Naive B cell (primary cell): ENCODE data around the gene LSM3. TPM values are rescaled to one million over a fixed set of nuclear protein-coding genes. Genes with fewer than 3 reads are reported as not detected.

Experiments
- ATAC-seq, 2 donors: fragments of 150-1000 bp; cut with Tn5 transposase; 2 replicates each; pipeline ENCODE4 v1.10.0; 2021; ENCODE audit warnings: low read depth in 2 of 2, mild to moderate bottlenecking in 2 of 2, moderate library complexity in 2 of 2
- DNase-seq: peaks from one replicate; pipeline ENCODE4 v3.0.0; 2022
- H3K27ac Mint-ChIP-seq, 6 donors: one replicate each; pipeline ENCODE4 v1.8.0; 2020 to 2022; ENCODE audit warnings: mild to moderate bottlenecking in 6 of 6, mixed read lengths in 6 of 6, moderate library complexity in 5 of 6, inconsistent platforms in 2 of 6
- H3K27me3 Mint-ChIP-seq, 3 donors: one replicate each; pipeline ENCODE4 v1.8.0; 2021 to 2022; ENCODE audit warnings: mixed read lengths in 3 of 3, mild to moderate bottlenecking in 1 of 3
- H3K36me3 Mint-ChIP-seq, 2 donors: one replicate each; pipeline ENCODE4 v1.8.0; 2020 to 2022; ENCODE audit warnings: mixed read lengths in 2 of 2, inconsistent platforms in 1 of 2, mild to moderate bottlenecking in 1 of 2
- H3K4me1 Mint-ChIP-seq, 3 donors: one replicate each; pipeline ENCODE4 v1.8.0; 2020 to 2022; ENCODE audit warnings: mixed read lengths in 3 of 3, inconsistent platforms in 1 of 3, mild to moderate bottlenecking in 1 of 3, moderate library complexity in 1 of 3
- H3K4me3 Mint-ChIP-seq, 8 donors: one replicate each; pipeline ENCODE4 v1.8.0; 2020 to 2022; ENCODE audit warnings: mild to moderate bottlenecking in 8 of 8, mixed read lengths in 8 of 8, moderate library complexity in 8 of 8, inconsistent platforms in 2 of 8
- H3K9me3 Mint-ChIP-seq, 7 donors: one replicate each; pipeline ENCODE4 v1.8.0; 2020 to 2022; ENCODE audit warnings: mixed read lengths in 7 of 7, mild to moderate bottlenecking in 5 of 7, inconsistent platforms in 2 of 7, moderate library complexity in 1 of 7
- polyA plus RNA-seq, 6 donors: library from polyadenylated mRNA; unstranded; fragments of 300-500 nt; fragmentation: Illumina TruSeq; gene quantifications; one replicate each; pipeline ENCODE4 v1.2.3, GENCODE V29; 2021; ENCODE audit warnings: low read depth in 6 of 6

The LSM3 gene
- polyA plus RNA-seq, 6 donors from 2014 or later = 23.5 to 41.6 (median 31.2) TPM

DNA sequence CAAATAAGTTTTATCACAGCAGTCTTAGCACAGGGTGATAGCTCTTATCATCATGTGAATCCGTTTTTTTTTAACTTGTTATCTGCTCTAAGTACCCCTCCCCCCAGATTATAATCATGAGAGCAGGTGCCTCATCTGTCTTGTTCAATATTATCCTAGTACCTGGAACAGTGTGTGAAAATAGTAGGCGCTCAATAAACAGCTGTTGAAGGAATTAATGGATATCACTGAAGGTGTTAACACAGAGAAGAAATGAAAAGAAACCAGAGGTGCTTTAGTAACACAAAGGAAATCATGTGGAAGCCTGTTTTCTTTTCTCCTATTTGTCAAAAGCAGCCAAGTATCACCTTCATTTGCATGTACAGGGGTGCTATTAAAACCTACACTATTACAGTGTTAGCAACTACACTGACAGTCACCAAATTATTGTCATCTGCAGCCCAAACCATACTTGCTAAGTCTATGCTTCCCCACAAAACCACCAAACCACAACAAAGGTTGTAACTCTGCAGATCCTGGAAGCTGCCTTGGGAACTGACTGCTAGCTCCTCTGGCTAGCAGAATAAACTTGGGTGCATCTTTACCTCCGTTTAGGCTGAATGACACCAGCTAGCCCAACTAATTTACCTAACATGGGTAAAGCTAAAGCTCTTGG is 3.1 kb upstream of the LSM3 start:
- peak; percentile 9 for DNase-seq
- peaks cover 52 to 61% (median 59%) of the 10 kb centered on the region in 3 donors for H3K4me1 Mint-ChIP-seq
- H3K36me3 Mint-ChIP-seq = peaks cover 21 to 27% of the 10 kb centered on the region in 2 donors
- peaks cover 0 to 2% (median 0%) of the 10 kb centered on the region in 7 donors for H3K9me3 Mint-ChIP-seq
- peak overlapping the region; percentile 79 to 93 (median 90) for H3K27ac Mint-ChIP-seq
- H3K27me3 Mint-ChIP-seq = no peaks in the 10 kb centered on the region
- peak in 1 of 2 donors; percentile 5 for ATAC-seq
- peak overlapping the region in 7 of 8 donors; percentile 18 to 80 (median 69) for H3K4me3 Mint-ChIP-seq

DNA sequence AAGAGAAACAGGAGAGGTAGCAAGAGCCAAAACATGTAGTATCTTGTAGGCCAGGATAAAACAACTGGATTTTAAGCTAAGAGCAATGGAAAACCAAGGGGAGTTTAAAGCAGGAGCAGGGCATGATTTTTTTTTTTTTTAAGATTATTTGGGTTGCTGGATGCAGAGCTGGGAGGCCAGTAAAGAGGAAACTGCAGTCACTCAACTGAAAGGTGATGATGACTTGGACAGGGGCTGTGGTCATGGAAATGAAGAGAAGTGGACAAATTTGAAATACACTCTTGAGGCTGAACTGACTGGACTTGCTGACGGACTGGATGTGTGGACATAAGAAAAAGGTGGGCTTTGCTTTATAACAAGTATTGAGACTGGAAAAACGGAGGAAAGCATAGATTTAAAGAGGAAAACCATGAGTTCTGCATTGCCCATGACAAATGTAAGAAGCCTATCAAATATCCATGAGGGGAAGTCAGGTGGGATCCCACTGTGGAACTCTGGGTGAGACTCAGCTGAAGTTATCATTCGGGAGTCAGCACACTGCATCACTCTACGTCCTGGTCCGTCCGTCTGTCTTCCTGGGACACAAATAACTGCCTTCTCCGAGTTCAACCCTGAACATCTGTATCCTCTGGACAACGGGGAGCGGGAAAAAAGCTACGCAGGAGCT is 904 bp upstream of the LSM3 start:
- peak; percentile 4 for DNase-seq

DNA sequence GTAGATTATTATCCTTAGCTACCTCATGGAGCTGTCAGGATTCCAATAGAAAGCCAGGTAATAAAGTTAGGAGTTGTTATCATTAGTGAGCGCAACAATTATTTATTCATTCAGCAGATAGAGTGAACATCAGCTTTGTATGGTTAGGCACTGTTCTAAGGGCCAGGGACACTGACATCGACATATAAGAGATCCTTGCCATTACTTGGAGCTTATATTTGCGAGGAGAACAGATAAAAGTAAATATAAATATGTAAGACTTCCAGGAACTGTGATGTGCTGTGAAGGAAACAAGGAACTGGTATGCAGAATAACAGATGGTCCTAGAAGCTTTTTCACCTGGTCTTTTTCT is 473 bp downstream of the LSM3 start:
- peak overlapping the region; percentile 98 to 100 (median 100) for H3K27ac Mint-ChIP-seq
- H3K27me3 Mint-ChIP-seq = no peaks in the 10 kb centered on the region
- DNase-seq (no peak), ATAC-seq (no peak)
- H3K4me1 Mint-ChIP-seq = peaks cover 46 to 54% (median 51%) of the 10 kb centered on the region in 3 donors
- H3K9me3 Mint-ChIP-seq = peaks cover 0 to 2% (median 0%) of the 10 kb centered on the region in 7 donors
- H3K36me3 Mint-ChIP-seq = peaks cover 0 to 11% of the 10 kb centered on the region in 2 donors
- H3K4me3 Mint-ChIP-seq = peak overlapping the region; percentile 93 to 99 (median 99)

More for the DNA sequence above, 904 bp upstream of the LSM3 start:
- peak overlapping the region; percentile 98 to 100 (median 100) for H3K27ac Mint-ChIP-seq
- H3K4me3 Mint-ChIP-seq = peak overlapping the region; percentile 93 to 99 (median 99)
- peaks cover 0 to 15% of the 10 kb centered on the region in 2 donors for H3K36me3 Mint-ChIP-seq
- H3K27me3 Mint-ChIP-seq = no peaks in the 10 kb centered on the region
- peak; percentile 1 to 3 for ATAC-seq
- peaks cover 0 to 2% (median 0%) of the 10 kb centered on the region in 7 donors for H3K9me3 Mint-ChIP-seq
- H3K4me1 Mint-ChIP-seq = peaks cover 51 to 60% (median 52%) of the 10 kb centered on the region in 3 donors

DNA sequence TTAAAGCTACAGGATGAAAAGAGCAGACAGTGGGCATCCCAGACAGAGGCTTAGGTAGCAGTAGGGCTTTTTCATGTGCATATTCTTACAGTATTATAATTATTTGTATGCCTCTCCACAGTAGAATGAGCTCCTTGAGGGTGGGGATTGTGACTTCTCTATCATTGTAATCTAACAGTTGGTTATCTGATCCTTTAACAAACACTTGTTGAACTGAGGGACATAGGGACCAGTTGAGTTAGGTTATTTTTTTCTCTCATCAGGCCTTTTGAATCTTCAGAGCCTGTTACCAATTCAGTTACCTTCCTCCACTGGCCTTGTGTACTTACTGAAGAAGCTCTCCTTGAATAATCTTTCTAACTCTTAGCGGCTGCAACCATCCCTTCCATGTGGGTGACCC is 1.2 kb downstream of the LSM3 start:
- DNase-seq = no peak
- Mint-ChIP-seq H3K27me3 (no peaks in the 10 kb centered on the region), H3K9me3 (peaks cover 0 to 2% (median 0%) of the 10 kb centered on the region in 7 donors), H3K4me1 (peaks cover 45 to 51% (median 49%) of the 10 kb centered on the region in 3 donors), H3K4me3 (peak overlapping the region in 7 of 8 donors; percentile 93 to 99 (median 99)), H3K36me3 (peaks cover 0 to 11% of the 10 kb centered on the region in 2 donors), H3K27ac (peak overlapping the region; percentile 71 to 100 (median 100))
- no peak for ATAC-seq

DNA sequence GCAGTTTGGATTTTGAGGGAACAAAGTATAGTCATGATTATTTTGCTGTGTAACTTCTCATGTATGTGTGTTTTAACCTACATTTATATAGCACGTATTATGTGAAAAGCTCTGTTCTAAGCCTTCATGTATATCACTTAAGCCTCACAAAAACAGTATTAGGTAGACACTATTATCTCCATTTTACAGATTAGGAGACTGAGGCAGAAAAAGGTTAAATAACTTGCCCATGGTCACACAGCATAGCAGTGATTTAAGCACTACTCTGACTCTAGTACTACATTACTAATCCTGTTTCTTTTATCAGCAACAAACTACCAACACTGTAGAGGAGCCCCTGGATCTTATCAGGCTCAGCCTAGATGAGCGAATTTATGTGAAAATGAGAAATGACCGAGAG is 2.6 kb downstream of the LSM3 start:
- DNase-seq (no peak), ATAC-seq (no peak)
- peak overlapping the region in 1 of 6 donors; percentile 38 for H3K27ac Mint-ChIP-seq
- H3K27me3 Mint-ChIP-seq = no peaks in the 10 kb centered on the region
- peaks cover 0 to 11% of the 10 kb centered on the region in 2 donors for H3K36me3 Mint-ChIP-seq
- peak overlapping the region in 2 of 8 donors; percentile 6 to 18 for H3K4me3 Mint-ChIP-seq
- peaks cover 0 to 2% (median 0%) of the 10 kb centered on the region in 7 donors for H3K9me3 Mint-ChIP-seq
- H3K4me1 Mint-ChIP-seq = peaks cover 32 to 37% (median 35%) of the 10 kb centered on the region in 3 donors

DNA sequence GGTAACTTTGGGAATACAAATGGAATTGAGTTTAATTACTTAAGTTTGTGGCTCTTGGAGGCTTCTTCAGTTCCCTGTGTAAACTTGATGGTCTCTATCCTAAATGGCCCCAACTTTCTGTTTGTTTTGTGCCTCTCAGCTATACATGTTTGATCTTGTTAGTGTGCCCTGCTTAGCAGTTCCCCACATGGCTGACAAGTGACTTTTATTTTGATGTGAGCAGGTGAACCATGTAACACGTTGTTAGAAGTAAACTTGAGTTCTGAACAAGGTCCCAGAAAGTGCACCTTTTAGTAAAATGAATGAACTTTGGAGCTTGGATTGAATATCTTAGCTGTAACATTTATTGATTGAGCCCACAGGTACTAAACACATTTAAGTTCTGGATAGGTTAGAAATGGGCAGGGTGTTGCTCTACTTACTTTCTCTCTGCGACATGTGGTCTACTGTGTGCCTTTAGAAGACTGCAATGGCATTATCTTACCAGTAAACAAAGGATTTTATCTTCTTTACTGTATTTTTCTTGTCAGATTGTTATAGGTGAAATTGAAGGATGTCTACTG is 4.5 kb downstream of the LSM3 start:
- no peak for ATAC-seq
- H3K4me1 Mint-ChIP-seq = peaks cover 20 to 31% (median 30%) of the 10 kb centered on the region in 3 donors
- H3K27ac Mint-ChIP-seq = peak overlapping the region in 1 of 6 donors; percentile 6

DNA sequence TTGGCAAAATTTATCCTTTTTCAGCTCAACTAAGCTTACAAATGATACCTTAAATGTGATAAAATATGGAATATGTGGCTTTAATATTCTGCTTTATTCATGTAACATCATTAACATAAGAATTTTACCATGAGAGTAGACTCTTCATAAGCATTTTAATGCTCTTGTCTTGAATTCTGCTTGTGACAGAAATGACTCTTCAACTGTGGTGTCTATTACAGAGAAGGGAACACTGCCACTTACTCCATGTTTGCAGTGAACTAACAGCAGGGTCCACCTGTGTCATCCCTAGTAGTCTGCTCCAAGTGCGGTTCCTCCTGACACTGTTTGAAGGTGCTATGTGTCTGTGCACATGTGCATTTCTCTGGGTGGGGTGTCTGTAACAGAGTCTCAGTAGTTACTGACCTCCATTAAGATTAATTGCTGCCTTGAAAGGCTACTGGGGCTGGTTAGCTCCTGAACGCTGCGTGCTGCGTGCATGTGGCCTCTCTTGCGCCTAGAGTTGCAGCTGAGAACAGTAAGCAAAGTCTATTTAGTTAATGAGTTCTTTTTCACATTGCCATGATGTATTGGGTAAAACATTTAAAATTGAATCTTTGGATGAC is 8.3 kb downstream of the LSM3 start:
- Mint-ChIP-seq H3K4me1 (peaks cover 35 to 50% (median 37%) of the 10 kb centered on the region in 3 donors), H3K36me3 (peaks cover 16 to 31% of the 10 kb centered on the region in 2 donors)
- no peak for DNase-seq

More for the DNA sequence above, 4.5 kb downstream of the LSM3 start:
- no peak for DNase-seq
- Mint-ChIP-seq H3K9me3 (peaks cover 0 to 2% (median 0%) of the 10 kb centered on the region in 7 donors), H3K4me3 (no peak overlapping the region), H3K27me3 (no peaks in the 10 kb centered on the region), H3K36me3 (peaks cover 11% of the 10 kb centered on the region in 2 donors)

DNA sequence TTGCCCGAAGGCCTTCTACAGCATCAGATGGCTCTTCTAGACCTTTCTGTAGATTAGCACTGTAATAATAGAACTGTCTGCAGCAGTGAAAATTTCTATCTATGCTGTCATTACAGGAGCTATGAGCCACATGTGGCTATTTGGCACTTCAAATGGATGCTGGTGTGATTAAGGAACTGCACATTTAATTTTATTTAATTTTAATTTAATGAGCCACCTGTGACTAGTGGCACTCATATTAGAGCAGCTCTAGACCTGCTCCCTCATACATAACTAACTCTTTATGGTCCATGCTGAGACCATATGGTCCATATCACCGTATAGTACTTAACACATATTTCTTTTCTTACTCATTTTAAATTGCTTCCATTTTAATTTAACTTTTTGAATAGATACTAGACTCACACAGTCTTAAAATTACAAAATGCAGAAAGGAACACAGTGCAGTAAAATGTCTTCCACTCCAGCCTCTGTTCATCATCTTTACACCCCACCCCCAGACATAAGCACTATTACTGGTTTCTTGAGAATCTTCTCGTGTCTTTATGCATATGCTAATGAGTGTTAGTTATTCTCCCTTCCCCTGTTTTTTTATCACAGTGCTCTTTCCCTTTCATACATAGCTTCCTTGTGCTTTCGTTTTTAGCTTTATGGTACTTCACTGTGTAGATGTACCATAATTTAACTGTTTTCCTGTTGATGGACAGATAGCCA is 9.6 kb downstream of the LSM3 start:
- peaks cover 16 to 31% of the 10 kb centered on the region in 2 donors for H3K36me3 Mint-ChIP-seq
- H3K4me3 Mint-ChIP-seq = no peak overlapping the region

More for the DNA sequence above, 8.3 kb downstream of the LSM3 start:
- ATAC-seq = no peak
- peaks cover 0 to 6% (median 0%) of the 10 kb centered on the region in 7 donors for H3K9me3 Mint-ChIP-seq
- H3K4me3 Mint-ChIP-seq = no peak overlapping the region
- no peaks in the 10 kb centered on the region for H3K27me3 Mint-ChIP-seq
- peak overlapping the region in 1 of 6 donors; percentile 48 for H3K27ac Mint-ChIP-seq

DNA sequence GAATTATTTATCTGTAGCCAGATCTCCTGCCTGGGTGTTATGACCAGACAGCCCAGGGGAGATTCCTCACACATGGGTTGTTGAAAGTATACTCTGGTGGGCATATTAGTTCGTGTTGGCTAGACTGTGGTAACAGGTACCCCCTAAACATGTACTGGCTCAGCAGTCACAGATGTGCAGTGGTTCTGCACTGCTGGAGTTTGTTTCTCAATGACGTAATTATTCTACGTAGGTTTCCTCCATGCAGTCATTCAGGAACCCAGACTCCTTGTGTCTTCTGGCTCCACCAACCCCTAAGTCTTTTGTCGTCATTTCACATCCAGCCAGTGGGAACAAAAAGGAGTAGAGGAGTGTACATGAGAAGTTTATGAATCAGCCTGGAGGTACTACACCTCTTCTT is 16.2 kb downstream of the LSM3 start:
- no peak for DNase-seq
- H3K27me3 Mint-ChIP-seq = no peaks in the 10 kb centered on the region
- H3K4me3 Mint-ChIP-seq = no peak overlapping the region
- no peak for ATAC-seq
- H3K27ac Mint-ChIP-seq = no peak overlapping the region
- H3K4me1 Mint-ChIP-seq = peaks cover 23 to 38% (median 33%) of the 10 kb centered on the region in 3 donors
- peaks cover 15 to 33% of the 10 kb centered on the region in 2 donors for H3K36me3 Mint-ChIP-seq
- H3K9me3 Mint-ChIP-seq = peaks cover 0 to 2% (median 0%) of the 10 kb centered on the region in 7 donors

More for the DNA sequence above, 9.6 kb downstream of the LSM3 start:
- Mint-ChIP-seq H3K4me1 (peaks cover 37 to 62% (median 43%) of the 10 kb centered on the region in 3 donors), H3K27ac (no peak overlapping the region), H3K9me3 (peaks cover 0 to 6% (median 0%) of the 10 kb centered on the region in 7 donors), H3K27me3 (no peaks in the 10 kb centered on the region)
- ATAC-seq (no peak), DNase-seq (no peak)

DNA sequence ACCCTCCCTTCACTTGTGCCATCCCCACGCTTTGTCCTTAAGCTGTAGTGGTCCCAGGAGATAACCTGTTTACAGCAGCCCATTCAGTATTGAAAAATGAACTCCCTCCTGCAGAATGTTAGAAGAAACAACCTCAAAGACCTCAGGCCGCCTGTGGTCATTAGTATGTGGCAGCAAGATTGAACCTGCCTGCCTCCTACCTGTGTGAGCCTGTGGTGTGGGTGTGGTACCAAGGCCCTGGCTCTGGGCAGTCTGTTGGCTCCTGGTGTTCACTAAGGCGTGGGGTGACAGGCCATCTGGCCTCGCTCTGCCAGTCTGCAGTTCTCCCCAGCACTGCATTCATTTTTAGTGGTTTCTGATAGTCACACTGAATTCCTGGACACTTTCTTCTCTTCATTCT is 21.0 kb downstream of the LSM3 start:
- no peak for ATAC-seq
- H3K36me3 Mint-ChIP-seq = peaks cover 17 to 29% of the 10 kb centered on the region in 2 donors
- H3K27ac Mint-ChIP-seq = peak overlapping the region in 2 of 6 donors; percentile 26 to 50
- no peaks in the 10 kb centered on the region for H3K27me3 Mint-ChIP-seq
- no peaks in the 10 kb centered on the region for H3K9me3 Mint-ChIP-seq
- H3K4me3 Mint-ChIP-seq = no peak overlapping the region
- peaks cover 3 to 9% (median 5%) of the 10 kb centered on the region in 3 donors for H3K4me1 Mint-ChIP-seq
- no peak for DNase-seq

DNA sequence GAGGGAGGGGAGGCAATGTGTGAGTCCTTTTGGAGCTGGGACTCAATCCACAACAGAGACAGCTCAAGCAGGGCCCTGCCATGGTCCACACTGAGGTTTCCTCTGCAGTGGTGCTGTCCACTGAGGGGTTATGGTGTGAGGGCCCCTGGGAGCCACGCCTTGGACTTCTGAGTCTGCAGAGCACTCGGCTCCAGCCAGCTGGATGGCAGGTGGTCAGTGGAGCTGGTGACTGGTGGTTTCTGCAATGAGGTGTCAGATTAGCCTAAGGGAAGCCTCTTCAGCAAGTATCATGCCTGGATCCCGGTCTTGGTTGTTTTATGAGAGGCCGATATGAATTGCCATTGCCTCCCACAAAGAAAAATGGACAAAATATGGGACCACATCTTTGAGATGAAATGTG is 21.7 kb downstream of the LSM3 start:
- no peak for DNase-seq
- H3K4me1 Mint-ChIP-seq = peaks cover 3 to 5% (median 4%) of the 10 kb centered on the region in 3 donors
- no peaks in the 10 kb centered on the region for H3K9me3 Mint-ChIP-seq
- H3K27ac Mint-ChIP-seq = peak overlapping the region in 1 of 6 donors; percentile 26
- no peak overlapping the region for H3K4me3 Mint-ChIP-seq
- H3K36me3 Mint-ChIP-seq = peaks cover 17 to 24% of the 10 kb centered on the region in 2 donors
- ATAC-seq = no peak
- no peaks in the 10 kb centered on the region for H3K27me3 Mint-ChIP-seq

DNA sequence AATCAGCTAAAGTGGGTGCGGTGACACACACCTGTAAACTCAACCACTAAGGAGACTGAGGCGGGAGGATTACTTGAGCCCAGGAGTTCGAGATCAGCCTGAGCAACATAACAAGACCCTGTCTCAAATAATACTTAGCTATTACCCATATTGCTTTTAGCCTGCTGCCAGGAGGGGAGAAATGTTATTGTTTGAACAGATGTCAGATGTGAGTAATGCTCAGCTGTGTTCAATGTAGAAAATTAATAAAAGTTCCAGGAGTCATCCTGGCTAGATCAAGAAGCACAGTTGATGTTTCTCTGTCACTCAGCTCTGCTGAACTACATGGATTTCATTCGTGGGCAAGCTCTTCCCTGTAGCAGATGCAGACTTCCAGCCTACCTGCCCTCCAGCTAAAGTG is 22.2 kb downstream of the LSM3 start:
- Mint-ChIP-seq H3K4me1 (peaks cover 3 to 5% (median 4%) of the 10 kb centered on the region in 3 donors), H3K9me3 (no peaks in the 10 kb centered on the region), H3K27ac (peak overlapping the region in 1 of 6 donors; percentile 6), H3K4me3 (no peak overlapping the region), H3K36me3 (peaks cover 17 to 20% of the 10 kb centered on the region in 2 donors), H3K27me3 (no peaks in the 10 kb centered on the region)
- ATAC-seq (no peak), DNase-seq (no peak)
